ENCODE data around the gene GCLM. TPM values are rescaled to one million over a fixed set of nuclear protein-coding genes. Genes with fewer than 3 reads are reported as not detected.

The GCLM gene
- total RNA-seq, 1 donor from 2014 or later: 8.6 TPM

- H3K4me1 Mint-ChIP-seq: peaks cover 24% of the 10 kb centered on the region
- H3K4me3 Mint-ChIP-seq: peak overlapping the region; percentile 93
- ATAC-seq (ENCODE audit: low read depth): peak; percentile 56
- peak overlapping the region; percentile 96 for H3K27ac Mint-ChIP-seq
- CTCF ChIA-PET: interaction anchor here (0.9 to 5.7 kb wide), 11 partner anchors 31 to 542 kb away, joined by 3 to 83 read pairs (median 4); partner anchors contain the start of genes DNTTIP2 and GCLM
- no peak for TF ChIP-seq CTCF (IDR thresholded peaks at IDR 0.05)
- peaks cover 3% of the 10 kb centered on the region for H3K9me3 Mint-ChIP-seq
- POLR2A ChIA-PET: interaction anchor here (0.7 to 2.9 kb wide), 21 partner anchors 30 to 1226 kb away, joined by 3 to 24 read pairs (median 7); partner anchors contain the start of genes ALG14, BCAR3, DNTTIP2 and DR1
- peak; percentile 85 for DNase-seq
- peaks cover 2% of the 10 kb centered on the region for H3K27me3 Mint-ChIP-seq
- intact Hi-C loops (cut with micrococcal nuclease): loop anchor here (1.0 to 5.0 kb wide), 7 partner anchors 28 to 1081 kb away; partner anchors contain the start of genes CNN3, DIPK1A and MTF2
- peaks cover 10% of the 10 kb centered on the region for H3K36me3 Mint-ChIP-seq (ENCODE audit: low read depth)
Measured at GRCh38 chr1:93846206-93846991, 62.8 kb downstream of the GCLM start.

DNA sequence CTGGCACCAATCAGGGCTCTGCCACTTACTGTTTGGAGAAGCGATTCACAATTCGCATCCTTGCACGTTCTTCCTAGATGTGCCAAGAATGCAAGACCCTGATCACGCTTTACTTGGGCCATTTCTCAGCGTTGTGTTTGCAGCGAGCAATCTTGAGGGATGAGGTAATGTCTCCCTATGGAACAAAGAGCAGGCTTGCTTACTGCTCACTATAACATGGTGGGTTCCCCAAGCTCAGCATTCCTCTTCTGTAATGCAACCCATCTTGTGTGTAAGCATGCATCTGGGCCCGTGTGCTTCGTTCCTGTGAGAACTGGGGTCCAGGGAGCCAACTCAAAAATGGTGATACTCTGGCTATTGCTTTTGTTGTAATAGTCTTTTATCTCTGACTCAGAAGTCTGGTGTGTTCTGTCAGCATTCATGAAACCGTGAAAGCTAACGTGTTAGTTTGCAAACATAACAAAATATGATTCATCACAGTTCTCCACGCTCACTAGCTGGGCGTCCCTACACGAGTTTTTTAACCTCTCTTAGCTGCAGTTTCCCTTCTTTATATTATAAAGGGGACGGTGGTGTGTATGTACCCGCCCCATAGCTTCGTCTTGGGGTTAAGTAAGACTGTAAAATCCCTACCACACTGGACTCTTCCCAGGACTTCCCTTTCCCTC, 63.6 kb downstream of the GCLM start:
- TF ChIP-seq CTCF (IDR thresholded peaks at IDR 0.05): no peak
- H3K27ac Mint-ChIP-seq: peak overlapping the region; percentile 96
- peaks cover 3% of the 10 kb centered on the region for H3K9me3 Mint-ChIP-seq
- ChIA-PET POLR2A (interaction anchor here (0.7 to 2.9 kb wide), 20 partner anchors 29 to 1227 kb away, joined by 3 to 24 read pairs (median 7); partner anchors contain the start of genes ALG14, BCAR3, DNTTIP2 and DR1), CTCF (interaction anchor here (0.9 to 5.7 kb wide), 11 partner anchors 30 to 541 kb away, joined by 3 to 83 read pairs (median 4); partner anchors contain the start of genes DNTTIP2 and GCLM)
- intact Hi-C loops (cut with micrococcal nuclease): loop anchor here (1.0 to 5.0 kb wide), 7 partner anchors 29 to 1082 kb away; partner anchors contain the start of genes CNN3, DIPK1A and MTF2
- H3K27me3 Mint-ChIP-seq: peaks cover 2% of the 10 kb centered on the region
- H3K36me3 Mint-ChIP-seq (ENCODE audit: low read depth): peaks cover 10% of the 10 kb centered on the region
- no peak for DNase-seq
- H3K4me3 Mint-ChIP-seq: peak overlapping the region; percentile 93
- peaks cover 24% of the 10 kb centered on the region for H3K4me1 Mint-ChIP-seq
- ATAC-seq (ENCODE audit: low read depth): peak; percentile 21

DNA sequence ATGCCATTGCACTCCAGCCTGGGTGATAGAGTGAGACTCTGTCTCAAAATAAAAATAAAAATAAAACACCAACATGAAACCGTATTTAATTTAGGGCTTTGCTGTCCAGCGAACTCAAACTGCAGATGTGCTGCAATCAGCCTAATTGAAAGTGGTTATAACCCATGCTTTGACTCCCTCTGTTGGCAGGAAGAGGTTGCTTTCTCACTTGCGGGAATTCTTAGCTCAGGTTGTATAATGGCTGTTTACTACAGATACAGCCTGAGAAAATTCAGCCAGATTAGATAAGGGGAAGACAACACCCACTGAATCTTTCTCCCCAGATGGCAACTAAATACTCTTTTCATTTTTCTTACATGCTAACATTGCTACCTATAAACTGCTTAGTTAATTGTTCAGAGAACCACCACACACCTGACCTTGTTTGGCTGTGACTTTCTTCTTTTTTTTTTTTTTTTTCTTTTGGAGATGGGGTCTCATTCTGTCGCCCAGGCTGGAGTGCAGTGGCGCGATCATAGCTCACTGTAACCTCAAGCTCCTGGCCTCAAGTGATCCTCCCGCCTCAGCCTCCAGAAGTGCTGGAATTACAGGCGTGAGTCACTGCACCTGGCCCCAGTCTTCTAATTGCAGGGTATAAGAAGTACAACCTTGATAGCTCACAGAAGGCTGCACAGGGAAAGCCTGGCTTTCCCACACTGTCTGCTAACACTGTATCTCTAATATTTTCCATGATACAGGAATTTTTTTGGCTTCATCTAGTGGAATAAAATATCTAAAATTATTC, 64.8 kb downstream of the GCLM start:
- no peak for TF ChIP-seq CTCF (IDR thresholded peaks at IDR 0.05)
- ATAC-seq (ENCODE audit: low read depth) (no peak), DNase-seq (no peak)
- no peak overlapping the region for H3K4me3 Mint-ChIP-seq
- POLR2A ChIA-PET: interaction anchor here (0.7 to 2.9 kb wide), 3 partner anchors 27 to 214 kb away, joined by 3 to 24 read pairs (median 5); partner anchors contain the start of gene DNTTIP2
- peaks cover 10% of the 10 kb centered on the region for H3K36me3 Mint-ChIP-seq (ENCODE audit: low read depth)
- H3K9me3 Mint-ChIP-seq: no peaks in the 10 kb centered on the region
- H3K27ac Mint-ChIP-seq: peak overlapping the region; percentile 41
- CTCF ChIA-PET: interaction anchor here (0.6 to 5.7 kb wide), 20 partner anchors 23 to 765 kb away, joined by 3 to 83 read pairs (median 3); partner anchors contain the start of gene BCAR3
- peaks cover 24% of the 10 kb centered on the region for H3K4me1 Mint-ChIP-seq
- intact Hi-C loops (cut with micrococcal nuclease): loop anchor here (1.0 to 5.0 kb wide), 8 partner anchors 30 to 1083 kb away; partner anchors contain the start of genes CNN3 and DIPK1A
- H3K27me3 Mint-ChIP-seq: peaks cover 2% of the 10 kb centered on the region

GRCh38 chr1:93842750-93843500, 66.3 kb downstream of the GCLM start:
- ATAC-seq (ENCODE audit: low read depth): no peak
- Mint-ChIP-seq H3K9me3 (no peaks in the 10 kb centered on the region), H3K4me3 (no peak overlapping the region), H3K4me1 (peaks cover 21% of the 10 kb centered on the region), H3K36me3 (ENCODE audit: low read depth) (peaks cover 9% of the 10 kb centered on the region), H3K27ac (no peak overlapping the region), H3K27me3 (peaks cover 2% of the 10 kb centered on the region)
- intact Hi-C loops (cut with micrococcal nuclease): no loop called here
- DNase-seq: no peak
- TF ChIP-seq CTCF (IDR thresholded peaks at IDR 0.05): no peak
- ChIA-PET CTCF (interaction anchor here (1.1 to 5.7 kb wide), 9 partner anchors 27 to 538 kb away, joined by 3 to 83 read pairs (median 7); no protein-coding TSS in a partner anchor), POLR2A (interaction anchor here (0.6 to 1.5 kb wide), 2 partner anchors 36 to 1004 kb away, joined by 5 read pairs; partner anchors contain the start of gene DNTTIP2)
